ENCODE measurements around the gene STK10.

Gene STK10

GRCh38 chr5:172178991-172179989 is 8.7 kb downstream of the STK10 start:
- TF ChIP-seq CSRNP3 (CRISPR knock-in tag; IDR thresholded peaks at IDR 0.05): no peak
- no peak for TF ChIP-seq ISL1 (CRISPR knock-in tag; IDR thresholded peaks at IDR 0.05)
- TF ChIP-seq ZFP3 (CRISPR knock-in tag; IDR thresholded peaks at IDR 0.05): no peak
- TF ChIP-seq ARNTL (CRISPR knock-in tag; IDR thresholded peaks at IDR 0.05; ENCODE audit: borderline replicate concordance, low read depth): no peak
- no peak for TF ChIP-seq TCF4 (CRISPR knock-in tag; IDR thresholded peaks at IDR 0.05; ENCODE audit: borderline replicate concordance)
- no peak for TF ChIP-seq RARB (CRISPR knock-in tag; IDR thresholded peaks at IDR 0.05)
- no peak for TF ChIP-seq POU6F1 (CRISPR knock-in tag; IDR thresholded peaks at IDR 0.05; ENCODE audit: borderline replicate concordance, low read depth)
- no peak for TF ChIP-seq ZFP30 (CRISPR knock-in tag; IDR thresholded peaks at IDR 0.05)
- TF ChIP-seq CSDC2 (CRISPR knock-in tag; IDR thresholded peaks at IDR 0.05): no peak
- TF ChIP-seq TOX (CRISPR knock-in tag; IDR thresholded peaks at IDR 0.05; ENCODE audit: borderline replicate concordance): no peak
- TF ChIP-seq OSR1 (CRISPR knock-in tag; IDR thresholded peaks at IDR 0.05): no peak
- TF ChIP-seq SNAI2 (CRISPR knock-in tag; IDR thresholded peaks at IDR 0.05): no peak
- TF ChIP-seq, protein P1, sequence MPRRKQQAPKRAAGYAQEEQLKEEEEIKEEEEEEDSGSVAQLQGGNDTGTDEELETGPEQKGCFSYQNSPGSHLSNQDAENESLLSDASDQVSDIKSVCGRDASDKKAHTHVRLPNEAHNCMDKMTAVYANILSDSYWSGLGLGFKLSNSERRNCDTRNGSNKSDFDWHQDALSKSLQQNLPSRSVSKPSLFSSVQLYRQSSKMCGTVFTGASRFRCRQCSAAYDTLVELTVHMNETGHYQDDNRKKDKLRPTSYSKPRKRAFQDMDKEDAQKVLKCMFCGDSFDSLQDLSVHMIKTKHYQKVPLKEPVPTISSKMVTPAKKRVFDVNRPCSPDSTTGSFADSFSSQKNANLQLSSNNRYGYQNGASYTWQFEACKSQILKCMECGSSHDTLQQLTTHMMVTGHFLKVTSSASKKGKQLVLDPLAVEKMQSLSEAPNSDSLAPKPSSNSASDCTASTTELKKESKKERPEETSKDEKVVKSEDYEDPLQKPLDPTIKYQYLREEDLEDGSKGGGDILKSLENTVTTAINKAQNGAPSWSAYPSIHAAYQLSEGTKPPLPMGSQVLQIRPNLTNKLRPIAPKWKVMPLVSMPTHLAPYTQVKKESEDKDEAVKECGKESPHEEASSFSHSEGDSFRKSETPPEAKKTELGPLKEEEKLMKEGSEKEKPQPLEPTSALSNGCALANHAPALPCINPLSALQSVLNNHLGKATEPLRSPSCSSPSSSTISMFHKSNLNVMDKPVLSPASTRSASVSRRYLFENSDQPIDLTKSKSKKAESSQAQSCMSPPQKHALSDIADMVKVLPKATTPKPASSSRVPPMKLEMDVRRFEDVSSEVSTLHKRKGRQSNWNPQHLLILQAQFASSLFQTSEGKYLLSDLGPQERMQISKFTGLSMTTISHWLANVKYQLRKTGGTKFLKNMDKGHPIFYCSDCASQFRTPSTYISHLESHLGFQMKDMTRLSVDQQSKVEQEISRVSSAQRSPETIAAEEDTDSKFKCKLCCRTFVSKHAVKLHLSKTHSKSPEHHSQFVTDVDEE (CRISPR knock-in tag; IDR thresholded peaks at IDR 0.05): no peak
- no peak for TF ChIP-seq BACH2 (CRISPR knock-in tag; IDR thresholded peaks at IDR 0.05; ENCODE audit: borderline replicate concordance)
- no peak for TF ChIP-seq PATZ1 (CRISPR knock-in tag; IDR thresholded peaks at IDR 0.05; ENCODE audit: borderline replicate concordance)
- no peak for TF ChIP-seq ZC3H10 (CRISPR knock-in tag; IDR thresholded peaks at IDR 0.05)
- no peak for ATAC-seq

- no peak for ATAC-seq
- TF ChIP-seq TCF4 (CRISPR knock-in tag; IDR thresholded peaks at IDR 0.05; ENCODE audit: borderline replicate concordance) (no peak), ZC3H10 (CRISPR knock-in tag; IDR thresholded peaks at IDR 0.05) (no peak), OSR1 (CRISPR knock-in tag; IDR thresholded peaks at IDR 0.05) (no peak), ZFP30 (CRISPR knock-in tag; IDR thresholded peaks at IDR 0.05) (no peak), ZNF8 (CRISPR knock-in tag; IDR thresholded peaks at IDR 0.05) (no peak), POU6F1 (CRISPR knock-in tag; IDR thresholded peaks at IDR 0.05; ENCODE audit: borderline replicate concordance, low read depth) (no peak), ZNF70 (CRISPR knock-in tag; IDR thresholded peaks at IDR 0.05) (no peak), GLIS3 (CRISPR knock-in tag; IDR thresholded peaks at IDR 0.05) (no peak), CREB5 (CRISPR knock-in tag; IDR thresholded peaks at IDR 0.05; ENCODE audit: low read depth) (no peak), ZFP3 (CRISPR knock-in tag; IDR thresholded peaks at IDR 0.05) (no peak), ESRRG (CRISPR knock-in tag; IDR thresholded peaks at IDR 0.05) (no peak)
These were observed 9.6 kb downstream of the STK10 start for GRCh38 chr5:172178301-172178987.
